ENCODE data around the gene SNAI1. TPM values are rescaled to one million over a fixed set of nuclear protein-coding genes. Genes with fewer than 3 reads are reported as not detected.

The SNAI1 gene
- polyA plus RNA-seq, 1 experiment, result 6.5 TPM

- ChIA-PET POLR2A (no interaction called here), CTCF (interaction anchor here (1.0 kb wide), 1 partner anchor 13 kb away, joined by 4 read pairs; no protein-coding TSS in a partner anchor)
- no peak for DNase-seq (ENCODE audit: low read depth)
- TF ChIP-seq, protein P1, sequence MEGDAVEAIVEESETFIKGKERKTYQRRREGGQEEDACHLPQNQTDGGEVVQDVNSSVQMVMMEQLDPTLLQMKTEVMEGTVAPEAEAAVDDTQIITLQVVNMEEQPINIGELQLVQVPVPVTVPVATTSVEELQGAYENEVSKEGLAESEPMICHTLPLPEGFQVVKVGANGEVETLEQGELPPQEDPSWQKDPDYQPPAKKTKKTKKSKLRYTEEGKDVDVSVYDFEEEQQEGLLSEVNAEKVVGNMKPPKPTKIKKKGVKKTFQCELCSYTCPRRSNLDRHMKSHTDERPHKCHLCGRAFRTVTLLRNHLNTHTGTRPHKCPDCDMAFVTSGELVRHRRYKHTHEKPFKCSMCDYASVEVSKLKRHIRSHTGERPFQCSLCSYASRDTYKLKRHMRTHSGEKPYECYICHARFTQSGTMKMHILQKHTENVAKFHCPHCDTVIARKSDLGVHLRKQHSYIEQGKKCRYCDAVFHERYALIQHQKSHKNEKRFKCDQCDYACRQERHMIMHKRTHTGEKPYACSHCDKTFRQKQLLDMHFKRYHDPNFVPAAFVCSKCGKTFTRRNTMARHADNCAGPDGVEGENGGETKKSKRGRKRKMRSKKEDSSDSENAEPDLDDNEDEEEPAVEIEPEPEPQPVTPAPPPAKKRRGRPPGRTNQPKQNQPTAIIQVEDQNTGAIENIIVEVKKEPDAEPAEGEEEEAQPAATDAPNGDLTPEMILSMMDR (IDR thresholded peaks at IDR 0.05; ENCODE audit: insufficient read depth, low read depth, low read length), result no peak
- Histone ChIP-seq H3K36me3 (ENCODE audit: control insufficient read depth, insufficient read depth, low read length) (no peaks in the 10 kb centered on the region), H3K4me3 (ENCODE audit: low read depth, low read length) (no peak overlapping the region), H3K27me3 (ENCODE audit: control insufficient read depth, insufficient read depth, low read length) (no peaks in the 10 kb centered on the region)
Measured at GRCh38 chr20:50015636-50015992, 32.8 kb downstream of the SNAI1 start.

- TF ChIP-seq, protein P1 (IDR thresholded peaks at IDR 0.05; ENCODE audit: insufficient read depth, low read depth, low read length), result no peak
- DNase-seq (ENCODE audit: low read depth), result no peak
- no peak overlapping the region for H3K4me3 ChIP-seq (ENCODE audit: low read depth, low read length)
- no peaks in the 10 kb centered on the region for H3K27me3 ChIP-seq (ENCODE audit: control insufficient read depth, insufficient read depth, low read length)
- CTCF ChIA-PET, result interaction anchor here (1.0 kb wide), 1 partner anchor 12 kb away, joined by 4 read pairs; no protein-coding TSS in a partner anchor
- POLR2A ChIA-PET, result no interaction called here
- no peaks in the 10 kb centered on the region for H3K36me3 ChIP-seq (ENCODE audit: control insufficient read depth, insufficient read depth, low read length)
Measured at GRCh38 chr20:50015993-50016770, 33.4 kb downstream of the SNAI1 start.

DNA sequence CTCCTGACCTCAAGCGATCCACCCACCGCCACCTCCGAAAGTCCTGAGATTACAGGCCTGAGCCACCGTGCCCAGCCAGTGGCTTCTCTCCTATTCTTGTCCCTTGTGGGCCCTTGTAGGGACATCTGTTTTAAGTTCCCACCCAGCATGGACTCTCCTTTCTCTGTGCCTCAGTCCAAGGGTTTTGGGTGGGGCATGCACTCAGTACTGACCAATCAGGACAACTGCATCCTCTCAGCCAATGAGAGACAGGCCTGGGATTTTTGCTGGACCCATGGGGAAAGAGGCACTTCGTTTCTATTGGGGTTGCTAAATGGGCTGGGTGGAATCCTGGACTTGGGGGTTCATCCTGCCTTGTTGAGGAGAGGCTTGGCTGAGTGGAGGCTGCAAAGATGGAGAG lies 34.4 kb downstream of the SNAI1 start:
- Histone ChIP-seq H3K4me3 (ENCODE audit: low read depth, low read length) (no peak overlapping the region), H3K27me3 (ENCODE audit: control insufficient read depth, insufficient read depth, low read length) (no peaks in the 10 kb centered on the region), H3K36me3 (ENCODE audit: control insufficient read depth, insufficient read depth, low read length) (no peaks in the 10 kb centered on the region)
- TF ChIP-seq, protein P1 (IDR thresholded peaks at IDR 0.05; ENCODE audit: insufficient read depth, low read depth, low read length), result no peak
- CTCF ChIA-PET, result no interaction called here
- POLR2A ChIA-PET, result no interaction called here
- DNase-seq (ENCODE audit: low read depth), result no peak

DNA sequence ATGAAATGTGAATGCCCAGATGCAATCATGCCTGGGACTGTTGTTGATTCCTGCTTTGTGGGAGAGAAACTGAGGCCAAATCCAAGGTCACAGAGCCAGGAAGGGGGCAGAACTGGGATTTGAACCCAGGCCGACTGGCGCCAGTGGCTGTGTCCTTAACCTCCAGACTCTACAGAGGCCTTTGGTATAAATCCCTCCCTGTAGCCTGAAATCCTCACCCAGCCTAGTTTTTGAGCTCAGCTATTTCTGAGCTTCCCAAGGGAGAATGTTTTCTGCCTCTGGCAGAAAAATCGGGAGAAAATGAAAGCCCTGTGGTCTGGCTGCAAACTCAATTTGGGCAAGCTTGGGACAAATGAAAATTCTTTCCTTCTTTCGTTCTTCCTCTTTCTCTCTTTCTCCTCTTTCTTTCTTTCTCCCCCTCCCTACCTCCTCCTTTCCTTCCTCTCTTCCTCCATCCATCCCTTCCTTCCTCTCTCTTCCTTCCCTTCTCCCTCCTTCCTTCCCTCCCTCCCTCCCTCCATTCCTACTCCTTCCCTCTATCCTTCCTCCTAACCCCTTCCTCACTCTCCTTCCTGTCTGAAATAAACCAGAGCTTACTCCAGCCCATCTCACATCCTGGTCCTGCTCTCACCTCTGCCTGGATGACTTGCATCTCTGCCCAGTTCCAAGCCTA lies 34.9 kb downstream of the SNAI1 start:
- TF ChIP-seq, protein P1 (IDR thresholded peaks at IDR 0.05; ENCODE audit: insufficient read depth, low read depth, low read length), result no peak
- H3K27me3 ChIP-seq (ENCODE audit: control insufficient read depth, insufficient read depth, low read length), result no peaks in the 10 kb centered on the region
- POLR2A ChIA-PET, result no interaction called here
- H3K36me3 ChIP-seq (ENCODE audit: control insufficient read depth, insufficient read depth, low read length), result no peaks in the 10 kb centered on the region
- DNase-seq (ENCODE audit: low read depth), result no peak
- CTCF ChIA-PET, result no interaction called here
- no peak overlapping the region for H3K4me3 ChIP-seq (ENCODE audit: low read depth, low read length)

DNA sequence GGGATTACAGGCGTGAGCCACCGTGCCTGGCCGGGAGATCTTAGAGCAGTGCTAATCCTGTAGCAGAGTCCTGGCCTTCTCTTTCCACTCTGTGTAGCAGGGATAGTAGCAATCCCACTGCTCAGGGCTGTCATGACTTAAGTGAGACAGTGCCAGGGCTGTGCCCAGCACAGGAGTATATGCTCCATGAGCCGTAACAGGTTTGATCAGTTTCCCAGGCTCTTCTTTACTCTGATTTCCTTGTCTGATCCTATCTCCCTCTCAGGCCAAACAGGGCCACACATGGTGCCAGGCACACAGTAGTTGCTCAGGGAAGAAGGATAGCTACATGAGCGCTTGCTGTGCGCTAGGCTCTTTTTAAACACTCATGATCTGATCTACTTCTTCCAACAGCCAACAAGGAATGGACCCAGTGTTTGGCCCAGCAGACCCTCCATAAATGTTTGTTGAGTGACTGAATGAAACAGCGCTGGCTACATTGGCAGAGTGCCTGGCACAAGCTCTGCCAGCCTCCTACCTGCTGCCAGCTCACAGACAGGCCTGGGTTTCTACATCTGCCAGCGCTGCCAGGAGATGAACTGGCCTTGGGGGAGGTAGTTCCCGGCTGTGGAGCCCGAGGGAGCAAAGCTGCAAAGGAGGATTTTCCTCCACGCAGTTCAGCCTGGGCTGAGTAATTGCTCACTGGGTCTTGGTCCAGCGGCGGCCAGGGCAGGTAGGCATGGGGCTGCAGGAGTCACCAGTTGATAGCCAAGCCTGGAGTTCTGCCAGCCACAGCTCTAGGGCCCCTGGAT lies 36.9 kb downstream of the SNAI1 start:
- DNase-seq (ENCODE audit: low read depth), result no peak
- ChIA-PET POLR2A (no interaction called here), CTCF (interaction anchor here (0.9 to 1.1 kb wide), 2 partner anchors 12 to 32 kb away, joined by 3 to 4 read pairs; no protein-coding TSS in a partner anchor)

More for the DNA sequence above, 36.9 kb downstream of the SNAI1 start:
- Histone ChIP-seq H3K27me3 (ENCODE audit: control insufficient read depth, insufficient read depth, low read length) (no peaks in the 10 kb centered on the region), H3K4me3 (ENCODE audit: low read depth, low read length) (no peak overlapping the region), H3K36me3 (ENCODE audit: control insufficient read depth, insufficient read depth, low read length) (no peaks in the 10 kb centered on the region)
- TF ChIP-seq, protein P1 (IDR thresholded peaks at IDR 0.05; ENCODE audit: insufficient read depth, low read depth, low read length), result no peak
